Upper lobe of left lung (tissue), 6 donors: ENCODE measurements around the gene ABHD12. TPM values are rescaled to one million over a fixed set of nuclear protein-coding genes. Genes with fewer than 3 reads are reported as not detected.

Experiments
- ATAC-seq, 2 donors: fragments of 200-7000 bp; cut with Tn5 transposase; one replicate each; pipeline ENCODE4 v1.9.1; 2022; ENCODE audit warnings: mild to moderate bottlenecking in 2 of 2, moderate library complexity in 2 of 2; ENCODE audit not compliant: low FRiP score in 2 of 2
- DNase-seq, 2 donors: peaks; one replicate each; pipeline ENCODE4 v3.0.0-alpha.2; 2019 to 2020
- H3K27ac ChIP-seq, 4 donors: fragments of 200-600 bp; sonication (generic); one replicate each; pipeline ENCODE4 v1.5.1; 2016 to 2019
- H3K27me3 ChIP-seq, 4 donors: fragments of 200-600 bp; sonication (generic); one replicate each; pipeline ENCODE4 v1.5.1; 2017 to 2019
- H3K36me3 ChIP-seq, 4 donors: fragments of 200-600 bp; sonication (generic); one replicate each; pipeline ENCODE4 v1.5.1; 2016 to 2019
- H3K4me1 ChIP-seq, 4 donors: fragments of 200-600 bp; sonication (generic); one replicate each; pipeline ENCODE4 v1.5.1; 2018 to 2019
- H3K4me3 ChIP-seq, 4 donors: fragments of 200-600 bp; sonication (generic); one replicate each; pipeline ENCODE4 v1.5.1; 2017 to 2019; ENCODE audit warnings: mild to moderate bottlenecking in 2 of 4, moderate library complexity in 1 of 4
- H3K9me3 ChIP-seq, 4 donors: fragments of 200-600 bp; sonication (generic); one replicate each; pipeline ENCODE4 v1.5.1; 2018 to 2019
- EP300 ChIP-seq, 4 donors: sonication (generic); formaldehyde crosslinking; IDR thresholded peaks; one replicate each; pipeline ENCODE4 v1.5.1; 2017; ENCODE audit warnings: antibody characterized with exemption in 4 of 4, control low read depth in 2 of 4
- POLR2A ChIP-seq, 4 donors: fragments of 450-650 bp; IDR thresholded peaks; one replicate each; pipeline ENCODE4 v1.5.1; 2016 to 2017; ENCODE audit warnings: antibody characterized with exemption in 4 of 4, mild to moderate bottlenecking in 2 of 4
- POLR2AphosphoS5 ChIP-seq, 2 donors: sonication (generic); formaldehyde crosslinking; IDR thresholded peaks; one replicate each; pipeline ENCODE4 v1.5.1; 2017; ENCODE audit warnings: antibody characterized with exemption in 2 of 2
- WGBS, 2 donors: methylation state at CpG; one replicate each; pipeline ENCODE4 v1.1.5; 2017 to 2018; 5-methylcytosine and 5-hydroxymethylcytosine counted together
- total RNA-seq, 6 donors: library from RNA; depleted of rRNA in 4 of 6; stranded (reverse); fragments of >200 nt in 4 of 6; gene quantifications; one replicate each; pipeline versions ENCODE4 v1.1.0 to v1.2.1, GENCODE V29; 2016 to 2021
- TF ChIP-seq, protein P1 (sequence below), 6 experiments: fragments of 450-650 bp in 4 of 6; fragments of 200-600 bp in 2 of 6; sonication (generic) in 2 of 6; IDR thresholded peaks; one replicate each; pipeline ENCODE4 v1.5.1; 2016 to 2019; ENCODE audit warnings: antibody characterized with exemption in 6 of 6
- donor health status: DM: no; HTN: no; CAD: no; lungs with moderate emphysema.
- donor health status: DM: no; HTN: yes; CAD: no; lungs with severe emphysema.

Gene ABHD12
- total RNA-seq, 6 donors from 2014 or later: 38.3 to 132 (median 74.5) TPM

- ATAC-seq: peak in 1 of 2 donors; percentile 2
- Histone ChIP-seq H3K4me1 (peaks cover 0 to 24% (median 12%) of the 10 kb centered on the region in 4 donors), H3K36me3 (peaks cover 0 to 53% (median 36%) of the 10 kb centered on the region in 4 donors), H3K27ac (peak overlapping the region in 2 of 4 donors; percentile 50 to 69), H3K9me3 (no peaks in the 10 kb centered on the region), H3K4me3 (no peak overlapping the region), H3K27me3 (no peaks in the 10 kb centered on the region)
- TF ChIP-seq, protein P1, sequence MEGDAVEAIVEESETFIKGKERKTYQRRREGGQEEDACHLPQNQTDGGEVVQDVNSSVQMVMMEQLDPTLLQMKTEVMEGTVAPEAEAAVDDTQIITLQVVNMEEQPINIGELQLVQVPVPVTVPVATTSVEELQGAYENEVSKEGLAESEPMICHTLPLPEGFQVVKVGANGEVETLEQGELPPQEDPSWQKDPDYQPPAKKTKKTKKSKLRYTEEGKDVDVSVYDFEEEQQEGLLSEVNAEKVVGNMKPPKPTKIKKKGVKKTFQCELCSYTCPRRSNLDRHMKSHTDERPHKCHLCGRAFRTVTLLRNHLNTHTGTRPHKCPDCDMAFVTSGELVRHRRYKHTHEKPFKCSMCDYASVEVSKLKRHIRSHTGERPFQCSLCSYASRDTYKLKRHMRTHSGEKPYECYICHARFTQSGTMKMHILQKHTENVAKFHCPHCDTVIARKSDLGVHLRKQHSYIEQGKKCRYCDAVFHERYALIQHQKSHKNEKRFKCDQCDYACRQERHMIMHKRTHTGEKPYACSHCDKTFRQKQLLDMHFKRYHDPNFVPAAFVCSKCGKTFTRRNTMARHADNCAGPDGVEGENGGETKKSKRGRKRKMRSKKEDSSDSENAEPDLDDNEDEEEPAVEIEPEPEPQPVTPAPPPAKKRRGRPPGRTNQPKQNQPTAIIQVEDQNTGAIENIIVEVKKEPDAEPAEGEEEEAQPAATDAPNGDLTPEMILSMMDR (IDR thresholded peaks at IDR 0.05): peak in 3 of 6 experiments; percentile 29 to 33 (median 33)
- TF ChIP-seq POLR2A (IDR thresholded peaks at IDR 0.05) (no peak), POLR2AphosphoS5 (IDR thresholded peaks at IDR 0.05) (no peak), EP300 (IDR thresholded peaks at IDR 0.05) (no peak)
- WGBS, 2 donors: 85 to 86% methylated on average over 20 to 21 of the region's 24 CpGs
- DNase-seq: no peak
Observed at GRCh38 chr20:25296094-25297093, 94.2 kb downstream of the ABHD12 start.

GRCh38 chr20:25295386-25296093 lies 95.1 kb downstream of the ABHD12 start:
- H3K27ac ChIP-seq: peak overlapping the region in 3 of 4 donors; percentile 17 to 65 (median 50)
- H3K4me1 ChIP-seq: peaks cover 0 to 24% (median 12%) of the 10 kb centered on the region in 4 donors
- DNase-seq (no peak), ATAC-seq (peak in 1 of 2 donors; percentile 18)
- H3K27me3 ChIP-seq: no peaks in the 10 kb centered on the region
- peaks cover 0 to 62% (median 42%) of the 10 kb centered on the region in 4 donors for H3K36me3 ChIP-seq
- WGBS, 2 donors: 60 to 68% methylated on average over 5 to 10 of the region's 10 CpGs
- no peaks in the 10 kb centered on the region for H3K9me3 ChIP-seq
- H3K4me3 ChIP-seq: no peak overlapping the region
- TF ChIP-seq POLR2A (IDR thresholded peaks at IDR 0.05): no peak
- TF ChIP-seq, protein P1 (IDR thresholded peaks at IDR 0.05): peak in 1 of 6 experiments; percentile 13

DNA sequence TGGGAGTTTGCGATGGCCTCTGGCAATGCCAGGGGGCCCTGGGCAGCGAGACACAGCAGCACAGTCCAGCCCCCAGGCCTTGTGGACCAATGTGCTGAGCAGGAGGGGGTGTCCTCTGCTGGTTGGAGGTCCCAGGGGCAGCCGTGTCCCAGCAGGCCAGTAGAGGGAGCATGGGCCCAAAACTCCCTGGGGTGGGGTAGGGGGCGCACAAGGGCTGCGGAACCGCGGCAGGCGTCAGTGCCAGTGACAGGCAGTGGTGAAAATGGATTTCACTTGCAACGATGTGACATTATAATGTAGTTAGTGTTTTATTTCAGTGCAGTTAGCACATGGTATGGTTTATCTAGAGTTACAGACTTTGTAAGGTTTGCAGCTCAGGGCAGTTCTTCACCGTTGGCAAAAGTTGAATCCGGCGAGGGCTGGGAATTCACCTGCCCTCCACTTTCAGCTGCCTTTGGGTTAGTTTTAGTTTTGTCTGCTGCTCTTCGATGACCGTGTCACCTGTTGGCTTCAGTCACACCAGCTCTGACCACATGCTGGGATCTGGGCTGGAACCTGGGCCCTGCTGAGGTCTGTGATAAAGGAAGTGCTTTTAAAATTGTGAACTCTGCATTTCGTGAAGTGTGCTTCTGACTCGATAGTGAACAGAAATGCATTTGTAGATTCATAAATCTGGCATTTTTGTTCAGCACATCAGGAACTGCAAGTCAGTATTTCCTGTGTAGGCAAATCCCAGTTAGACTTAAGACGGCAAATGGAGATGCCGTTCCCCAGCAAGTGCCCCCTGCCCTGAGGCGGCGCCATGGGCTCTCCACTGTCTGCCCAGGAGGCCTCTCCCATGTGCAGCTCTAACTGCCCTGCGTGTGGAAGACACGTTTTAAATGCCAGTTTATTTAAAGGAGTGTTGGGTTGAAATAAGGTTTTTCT lies 95.9 kb downstream of the ABHD12 start:
- Histone ChIP-seq H3K9me3 (no peaks in the 10 kb centered on the region), H3K4me1 (peaks cover 0 to 24% (median 12%) of the 10 kb centered on the region in 4 donors), H3K4me3 (no peak overlapping the region), H3K27ac (peak overlapping the region in 3 of 4 donors; percentile 10 to 65 (median 53)), H3K27me3 (no peaks in the 10 kb centered on the region), H3K36me3 (peaks cover 4 to 70% (median 47%) of the 10 kb centered on the region in 4 donors)
- ATAC-seq: peak; percentile 42 to 51
- TF ChIP-seq, protein P1 (IDR thresholded peaks at IDR 0.05): peak; percentile 47 to 75 (median 56)
- TF ChIP-seq POLR2A (IDR thresholded peaks at IDR 0.05): no peak
- WGBS, 2 donors: 50 to 57% methylated on average over 16 to 22 of the region's 22 CpGs
- peak in 1 of 2 donors; percentile 85 for DNase-seq

DNA sequence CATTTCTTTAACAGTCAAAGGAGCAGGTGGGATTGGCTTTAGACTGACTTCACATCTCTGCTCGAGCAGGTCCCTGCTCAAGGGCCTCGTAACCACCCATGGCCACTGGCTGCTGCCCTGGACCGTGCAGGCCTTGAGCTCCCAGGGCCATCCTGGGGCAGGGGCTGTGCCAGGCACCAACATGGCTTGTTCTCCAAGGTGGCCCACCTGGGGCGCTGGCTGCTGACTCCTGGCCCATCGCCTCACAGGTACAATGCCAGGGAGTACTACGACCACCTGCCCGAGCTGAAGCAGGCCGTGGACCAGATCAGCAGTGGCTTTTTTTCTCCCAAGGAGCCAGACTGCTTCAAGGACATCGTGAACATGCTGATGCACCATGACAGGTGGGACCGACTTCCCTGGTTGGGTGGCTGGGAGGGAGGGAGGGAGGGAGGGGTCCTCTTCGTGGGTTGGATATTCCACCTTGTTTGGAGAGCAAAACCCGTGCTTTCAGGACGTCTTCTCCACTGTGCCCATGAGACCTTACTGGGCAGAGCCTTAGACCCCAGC lies 96.7 kb downstream of the ABHD12 start:
- Histone ChIP-seq H3K9me3 (no peaks in the 10 kb centered on the region), H3K4me1 (peaks cover 0 to 24% (median 12%) of the 10 kb centered on the region in 4 donors), H3K27ac (peak overlapping the region in 2 of 4 donors; percentile 34 to 39), H3K4me3 (no peak overlapping the region), H3K36me3 (peaks cover 4 to 75% (median 48%) of the 10 kb centered on the region in 4 donors), H3K27me3 (no peaks in the 10 kb centered on the region)
- DNase-seq: no peak
- 94 to 95% methylated on average over 6 to 12 of the region's 13 CpGs for WGBS, 2 donors
- ATAC-seq: no peak
- TF ChIP-seq POLR2AphosphoS5 (IDR thresholded peaks at IDR 0.05) (no peak), POLR2A (IDR thresholded peaks at IDR 0.05) (no peak), EP300 (IDR thresholded peaks at IDR 0.05) (no peak)
- TF ChIP-seq, protein P1 (IDR thresholded peaks at IDR 0.05): no peak
